ENCODE measurements around the gene AGBL4. TPM values are rescaled to one million over a fixed set of nuclear protein-coding genes. Genes with fewer than 3 reads are reported as not detected.
A peak's percentile ranks its signal among the peaks of the same experiment; 100 is the strongest.

Gene AGBL4
- total RNA-seq, 3 donors from 2014 or later: 1.3 to 1.9 (median 1.8) TPM

DNA sequence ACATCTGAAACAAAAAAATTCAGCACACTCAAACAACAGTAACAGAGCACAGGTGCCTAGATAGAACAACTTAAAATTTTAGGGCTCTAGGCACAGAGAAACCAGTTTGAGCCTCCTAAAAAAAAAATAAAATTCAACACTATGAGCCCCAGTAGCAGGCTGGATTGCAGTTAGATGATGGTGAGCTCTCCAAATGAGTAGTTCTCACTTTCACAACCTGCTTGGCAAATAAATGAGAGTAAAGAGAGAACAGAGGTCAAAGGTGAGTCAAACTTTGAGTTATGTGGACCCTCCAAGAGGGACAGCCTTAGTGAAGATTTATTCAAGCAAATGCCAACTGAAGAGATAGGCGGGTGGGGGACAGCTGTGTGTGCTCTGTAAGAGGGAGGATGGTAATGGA lies 1250.6 kb downstream of the AGBL4 start:
- no peaks in the 10 kb centered on the region for H3K36me3 ChIP-seq
- no peaks in the 10 kb centered on the region for H3K9me3 ChIP-seq
- no peak overlapping the region for H3K4me3 ChIP-seq
- no peak for TF ChIP-seq POLR2A (IDR thresholded peaks at IDR 0.05)
- no peak for TF ChIP-seq POLR2AphosphoS5 (IDR thresholded peaks at IDR 0.05)
- TF ChIP-seq, protein P1, sequence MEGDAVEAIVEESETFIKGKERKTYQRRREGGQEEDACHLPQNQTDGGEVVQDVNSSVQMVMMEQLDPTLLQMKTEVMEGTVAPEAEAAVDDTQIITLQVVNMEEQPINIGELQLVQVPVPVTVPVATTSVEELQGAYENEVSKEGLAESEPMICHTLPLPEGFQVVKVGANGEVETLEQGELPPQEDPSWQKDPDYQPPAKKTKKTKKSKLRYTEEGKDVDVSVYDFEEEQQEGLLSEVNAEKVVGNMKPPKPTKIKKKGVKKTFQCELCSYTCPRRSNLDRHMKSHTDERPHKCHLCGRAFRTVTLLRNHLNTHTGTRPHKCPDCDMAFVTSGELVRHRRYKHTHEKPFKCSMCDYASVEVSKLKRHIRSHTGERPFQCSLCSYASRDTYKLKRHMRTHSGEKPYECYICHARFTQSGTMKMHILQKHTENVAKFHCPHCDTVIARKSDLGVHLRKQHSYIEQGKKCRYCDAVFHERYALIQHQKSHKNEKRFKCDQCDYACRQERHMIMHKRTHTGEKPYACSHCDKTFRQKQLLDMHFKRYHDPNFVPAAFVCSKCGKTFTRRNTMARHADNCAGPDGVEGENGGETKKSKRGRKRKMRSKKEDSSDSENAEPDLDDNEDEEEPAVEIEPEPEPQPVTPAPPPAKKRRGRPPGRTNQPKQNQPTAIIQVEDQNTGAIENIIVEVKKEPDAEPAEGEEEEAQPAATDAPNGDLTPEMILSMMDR (IDR thresholded peaks at IDR 0.05): no peak
- H3K4me1 ChIP-seq: peaks cover 0 to 7% of the 10 kb centered on the region in 2 donors
- intact Hi-C loops (cut with DNase I; ENCODE audit: low total_unique reads): no loop called here
- H3K27ac ChIP-seq: no peak overlapping the region
- H3K27me3 ChIP-seq: no peaks in the 10 kb centered on the region
- DNase-seq (ENCODE audit: low spot score in 2 of 2): no peak

DNA sequence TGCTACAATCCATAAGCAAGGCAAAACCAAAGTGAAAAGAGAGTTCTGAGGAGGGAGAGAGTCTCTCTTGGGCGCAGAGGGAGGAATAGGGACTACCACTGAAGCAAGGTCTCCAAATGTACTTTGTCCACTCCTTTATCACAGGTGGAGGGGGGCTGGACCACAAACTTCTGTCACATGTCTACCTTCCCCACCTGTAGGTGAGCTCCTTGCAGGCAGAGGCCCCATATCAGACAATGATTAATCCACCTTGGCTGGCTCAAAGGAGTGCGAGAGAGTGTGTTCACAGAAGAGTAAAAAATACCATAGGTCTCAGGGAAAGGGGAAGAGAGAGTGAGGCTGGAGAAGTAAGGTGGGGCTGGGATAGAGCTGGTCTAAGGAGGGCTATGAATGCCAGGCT lies 1251.5 kb downstream of the AGBL4 start:
- H3K9me3 ChIP-seq: no peaks in the 10 kb centered on the region

GRCh38 chr1:48771561-48771960 lies 1252.2 kb downstream of the AGBL4 start:
- H3K27me3 ChIP-seq: no peaks in the 10 kb centered on the region
- intact Hi-C loops (cut with DNase I; ENCODE audit: low total_unique reads): no loop called here
- DNase-seq (ENCODE audit: low spot score in 2 of 2): no peak
- no peak overlapping the region for H3K27ac ChIP-seq
- no peaks in the 10 kb centered on the region for H3K9me3 ChIP-seq
- TF ChIP-seq, protein P1 (IDR thresholded peaks at IDR 0.05): no peak
- TF ChIP-seq POLR2AphosphoS5 (IDR thresholded peaks at IDR 0.05): no peak
- no peak for TF ChIP-seq POLR2A (IDR thresholded peaks at IDR 0.05)
- peaks cover 0 to 3% of the 10 kb centered on the region in 2 donors for H3K4me1 ChIP-seq
- H3K4me3 ChIP-seq: no peak overlapping the region
- H3K36me3 ChIP-seq: no peaks in the 10 kb centered on the region

More for the DNA sequence above, 1251.5 kb downstream of the AGBL4 start:
- Histone ChIP-seq H3K4me3 (no peak overlapping the region), H3K27ac (no peak overlapping the region), H3K27me3 (no peaks in the 10 kb centered on the region), H3K36me3 (no peaks in the 10 kb centered on the region), H3K4me1 (peaks cover 0 to 4% of the 10 kb centered on the region in 2 donors)
- intact Hi-C loops (cut with DNase I; ENCODE audit: low total_unique reads): no loop called here
- no peak for DNase-seq (ENCODE audit: low spot score in 2 of 2)
- TF ChIP-seq, protein P1 (IDR thresholded peaks at IDR 0.05): no peak
- no peak for TF ChIP-seq POLR2AphosphoS5 (IDR thresholded peaks at IDR 0.05)
- no peak for TF ChIP-seq POLR2A (IDR thresholded peaks at IDR 0.05)

GRCh38 chr1:48767975-48768510 lies 1255.7 kb downstream of the AGBL4 start:
- DNase-seq (ENCODE audit: low spot score in 2 of 2): no peak
- intact Hi-C loops (cut with DNase I; ENCODE audit: low total_unique reads): no loop called here
- H3K4me3 ChIP-seq: no peak overlapping the region
- H3K36me3 ChIP-seq: no peaks in the 10 kb centered on the region
- H3K4me1 ChIP-seq: no peaks in the 10 kb centered on the region
- TF ChIP-seq POLR2A (IDR thresholded peaks at IDR 0.05) (no peak), POLR2AphosphoS5 (IDR thresholded peaks at IDR 0.05) (no peak)
- TF ChIP-seq, protein P1 (IDR thresholded peaks at IDR 0.05): no peak
- peak overlapping the region in 1 of 2 donors; percentile 1 for H3K27ac ChIP-seq
- H3K27me3 ChIP-seq: no peaks in the 10 kb centered on the region
- H3K9me3 ChIP-seq: no peaks in the 10 kb centered on the region

DNA sequence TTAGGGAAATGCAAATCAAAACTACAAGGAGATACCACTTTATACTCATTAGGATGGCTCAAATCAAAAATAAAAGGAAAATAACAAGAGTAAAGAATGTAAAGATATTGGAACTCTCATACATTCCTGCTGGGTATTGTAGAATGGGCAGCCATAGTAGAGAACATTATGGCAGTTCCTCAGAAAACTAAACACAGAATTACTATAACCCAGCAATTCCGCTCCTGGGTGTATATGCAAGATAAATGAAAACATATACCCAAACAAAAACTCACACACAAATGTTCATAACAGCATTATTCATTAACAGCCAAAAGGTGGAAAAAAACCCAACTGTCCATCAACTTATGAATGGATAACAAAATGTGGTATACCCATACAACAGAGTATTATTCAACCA lies 1258.4 kb downstream of the AGBL4 start:
- no peaks in the 10 kb centered on the region for H3K36me3 ChIP-seq
- H3K4me1 ChIP-seq: no peaks in the 10 kb centered on the region
- H3K27me3 ChIP-seq: no peaks in the 10 kb centered on the region
- no peak for DNase-seq (ENCODE audit: low spot score in 2 of 2)
- intact Hi-C loops (cut with DNase I; ENCODE audit: low total_unique reads): no loop called here
- H3K9me3 ChIP-seq: no peaks in the 10 kb centered on the region
- H3K27ac ChIP-seq: no peak overlapping the region
- no peak overlapping the region for H3K4me3 ChIP-seq
- TF ChIP-seq, protein P1 (IDR thresholded peaks at IDR 0.05): no peak
- TF ChIP-seq POLR2AphosphoS5 (IDR thresholded peaks at IDR 0.05) (no peak), POLR2A (IDR thresholded peaks at IDR 0.05) (no peak)

Data from breast epithelium (tissue), 4 donors.